ENCODE results near the gene TMEM37.

Gene TMEM37

DNA sequence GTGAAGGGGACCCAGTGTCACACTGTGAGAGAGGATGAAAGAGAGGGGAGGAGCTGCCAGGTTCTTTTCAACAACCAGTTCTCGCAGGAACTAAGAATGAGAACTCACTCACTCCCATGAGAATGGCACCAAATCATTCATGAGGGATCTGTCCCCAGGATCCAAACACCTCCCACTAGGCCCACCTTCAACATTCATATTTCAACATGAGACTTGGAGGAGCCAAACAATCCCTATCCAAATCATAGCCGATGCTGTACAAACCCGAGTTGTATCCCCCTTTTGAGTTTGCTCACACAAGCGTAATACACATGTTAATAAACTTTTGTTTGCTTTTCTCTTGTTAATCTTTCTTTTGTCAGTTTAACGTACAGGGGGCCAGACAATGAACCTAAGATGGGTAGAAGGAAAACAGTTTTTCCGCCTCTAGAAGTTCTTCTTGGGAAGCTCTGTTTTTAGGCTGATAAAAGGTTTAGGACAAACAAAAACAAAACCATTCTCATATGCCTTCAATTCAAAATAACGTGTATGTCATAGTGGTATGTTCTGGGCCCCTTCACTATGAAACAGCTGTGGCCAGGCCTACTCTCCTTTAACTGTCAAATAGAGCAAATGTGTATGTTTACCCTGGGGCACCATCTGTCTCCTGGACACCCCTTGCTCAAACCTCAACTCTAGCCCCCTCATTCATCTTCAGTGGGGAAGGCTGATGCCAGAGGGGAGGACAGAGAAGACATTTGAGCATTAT is 9.1 kb upstream of the TMEM37 start:
- Mint-ChIP-seq H3K27ac (ENCODE audit: low read depth) (no peak overlapping the region), H3K4me3 (no peak overlapping the region), H3K4me1 (no peaks in the 10 kb centered on the region), H3K36me3 (ENCODE audit: insufficient read depth) (no peaks in the 10 kb centered on the region), H3K27me3 (peaks cover 87% of the 10 kb centered on the region), H3K9me3 (no peaks in the 10 kb centered on the region)
- ATAC-seq (replicated peaks; ENCODE audit: extremely low read depth, poor library complexity, severe bottlenecking) (no peak), DNase-seq (ENCODE audit: low spot score in 2 of 2) (no peak)

DNA sequence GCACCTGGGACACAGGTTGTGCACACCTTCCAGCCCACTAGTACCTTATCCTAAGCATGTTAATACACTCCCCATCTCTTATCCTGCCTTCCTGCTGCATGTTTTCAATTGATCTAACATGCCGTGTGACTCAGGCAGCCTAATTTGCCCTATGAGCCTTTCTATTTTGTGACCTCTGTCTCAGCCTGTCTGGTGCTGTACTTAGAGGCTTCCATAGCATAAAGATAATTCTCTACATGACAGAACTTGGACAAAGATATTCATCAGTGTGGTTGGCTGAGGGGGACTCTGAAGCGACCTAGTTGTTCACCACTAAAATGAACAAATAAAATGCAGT is 8.6 kb upstream of the TMEM37 start:
- no peaks in the 10 kb centered on the region for H3K4me1 Mint-ChIP-seq
- H3K27ac Mint-ChIP-seq (ENCODE audit: low read depth): no peak overlapping the region
- H3K36me3 Mint-ChIP-seq (ENCODE audit: insufficient read depth): no peaks in the 10 kb centered on the region
- no peak for DNase-seq (ENCODE audit: low spot score in 2 of 2)
- ATAC-seq (replicated peaks; ENCODE audit: extremely low read depth, poor library complexity, severe bottlenecking): no peak
- H3K9me3 Mint-ChIP-seq: no peaks in the 10 kb centered on the region
- peaks cover 87% of the 10 kb centered on the region for H3K27me3 Mint-ChIP-seq
- no peak overlapping the region for H3K4me3 Mint-ChIP-seq

DNA sequence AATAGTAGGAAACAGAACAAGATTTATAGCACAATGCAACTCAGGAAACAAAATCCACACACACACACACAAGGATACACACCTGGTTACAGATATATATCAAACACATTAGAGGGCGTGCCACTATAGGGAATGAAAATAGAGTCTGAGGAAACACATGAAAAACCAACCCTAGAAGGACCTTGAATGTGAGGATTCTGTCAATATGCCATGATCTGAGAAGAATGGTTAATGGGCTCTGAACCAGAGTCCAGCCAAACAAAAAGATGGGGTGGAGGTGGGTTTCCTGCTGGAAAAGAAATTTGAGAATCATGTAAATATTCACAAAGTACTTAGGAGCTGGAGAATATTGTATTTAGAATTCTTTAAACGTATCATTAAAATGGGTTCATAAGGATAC is 7.8 kb upstream of the TMEM37 start:
- H3K4me1 Mint-ChIP-seq: no peaks in the 10 kb centered on the region
- no peaks in the 10 kb centered on the region for H3K9me3 Mint-ChIP-seq
- H3K4me3 Mint-ChIP-seq: no peak overlapping the region
- peaks cover 88% of the 10 kb centered on the region for H3K27me3 Mint-ChIP-seq
- no peak for DNase-seq (ENCODE audit: low spot score in 2 of 2)
- H3K36me3 Mint-ChIP-seq (ENCODE audit: insufficient read depth): no peaks in the 10 kb centered on the region
- no peak overlapping the region for H3K27ac Mint-ChIP-seq (ENCODE audit: low read depth)
- ATAC-seq (replicated peaks; ENCODE audit: extremely low read depth, poor library complexity, severe bottlenecking): no peak

DNA sequence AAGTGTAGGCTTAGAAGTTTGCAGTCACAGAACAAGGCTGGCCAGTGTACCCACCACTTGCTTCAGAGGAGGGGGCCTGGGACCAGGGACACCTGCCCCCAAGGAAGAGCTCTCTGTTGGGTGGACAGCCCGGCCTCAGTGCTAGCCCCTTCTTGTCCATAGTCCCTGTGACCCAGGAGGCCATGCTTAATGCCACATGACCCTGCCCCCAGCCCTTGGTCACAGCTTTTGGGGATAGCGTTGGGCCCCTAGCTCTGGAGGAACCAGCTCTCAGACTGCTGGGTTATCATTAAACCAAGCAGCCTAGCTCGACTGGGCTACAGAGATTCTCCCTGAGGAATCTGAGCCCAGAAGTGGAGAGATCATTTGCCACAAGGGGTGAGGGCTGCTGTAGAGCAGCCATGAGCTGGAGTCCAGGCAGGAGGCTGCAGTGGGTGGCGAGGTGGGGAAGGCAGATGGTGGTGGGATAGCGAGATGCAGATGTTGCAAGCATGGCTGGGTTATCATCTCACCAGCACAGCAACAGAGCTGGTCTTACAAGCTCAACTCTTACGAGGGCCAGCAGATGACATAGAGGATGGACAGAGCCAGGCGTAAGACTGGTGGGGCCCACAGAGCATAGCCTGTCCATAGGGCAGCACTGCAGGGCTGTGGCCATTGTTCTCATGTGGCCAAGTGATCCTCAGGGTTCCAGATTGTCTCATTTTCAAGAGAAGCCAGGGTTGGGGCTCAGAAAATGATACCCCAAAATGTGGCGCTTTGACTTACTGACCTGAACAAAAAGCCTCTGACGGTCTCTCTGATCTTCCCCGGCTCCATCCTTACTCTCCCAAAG is 7.2 kb upstream of the TMEM37 start:
- ATAC-seq (replicated peaks; ENCODE audit: extremely low read depth, poor library complexity, severe bottlenecking) (no peak), DNase-seq (ENCODE audit: low spot score in 2 of 2) (no peak)
- H3K4me1 Mint-ChIP-seq: no peaks in the 10 kb centered on the region
- no peaks in the 10 kb centered on the region for H3K36me3 Mint-ChIP-seq (ENCODE audit: insufficient read depth)
- H3K27ac Mint-ChIP-seq (ENCODE audit: low read depth): no peak overlapping the region
- H3K27me3 Mint-ChIP-seq: peaks cover 88% of the 10 kb centered on the region
- H3K9me3 Mint-ChIP-seq: no peaks in the 10 kb centered on the region
- no peak overlapping the region for H3K4me3 Mint-ChIP-seq

DNA sequence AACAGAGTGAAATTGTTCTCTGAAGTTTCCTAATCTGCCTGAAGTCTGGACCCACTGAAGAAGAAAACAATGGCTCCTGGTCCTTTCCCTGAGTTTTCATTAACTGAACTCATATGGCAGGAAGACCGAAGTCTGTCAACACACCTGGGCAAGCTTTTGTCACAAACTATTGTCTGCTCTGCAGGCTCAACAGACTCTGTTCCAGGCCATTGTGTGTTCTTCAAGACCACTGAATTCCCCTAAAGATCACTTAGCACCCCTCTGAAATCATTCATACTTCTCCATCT is 6.6 kb upstream of the TMEM37 start:
- Mint-ChIP-seq H3K27ac (ENCODE audit: low read depth) (no peak overlapping the region), H3K4me3 (no peak overlapping the region), H3K9me3 (no peaks in the 10 kb centered on the region), H3K36me3 (ENCODE audit: insufficient read depth) (no peaks in the 10 kb centered on the region), H3K27me3 (peaks cover 88% of the 10 kb centered on the region), H3K4me1 (no peaks in the 10 kb centered on the region)
- ATAC-seq (replicated peaks; ENCODE audit: extremely low read depth, poor library complexity, severe bottlenecking) (no peak), DNase-seq (ENCODE audit: low spot score in 2 of 2) (no peak)

DNA sequence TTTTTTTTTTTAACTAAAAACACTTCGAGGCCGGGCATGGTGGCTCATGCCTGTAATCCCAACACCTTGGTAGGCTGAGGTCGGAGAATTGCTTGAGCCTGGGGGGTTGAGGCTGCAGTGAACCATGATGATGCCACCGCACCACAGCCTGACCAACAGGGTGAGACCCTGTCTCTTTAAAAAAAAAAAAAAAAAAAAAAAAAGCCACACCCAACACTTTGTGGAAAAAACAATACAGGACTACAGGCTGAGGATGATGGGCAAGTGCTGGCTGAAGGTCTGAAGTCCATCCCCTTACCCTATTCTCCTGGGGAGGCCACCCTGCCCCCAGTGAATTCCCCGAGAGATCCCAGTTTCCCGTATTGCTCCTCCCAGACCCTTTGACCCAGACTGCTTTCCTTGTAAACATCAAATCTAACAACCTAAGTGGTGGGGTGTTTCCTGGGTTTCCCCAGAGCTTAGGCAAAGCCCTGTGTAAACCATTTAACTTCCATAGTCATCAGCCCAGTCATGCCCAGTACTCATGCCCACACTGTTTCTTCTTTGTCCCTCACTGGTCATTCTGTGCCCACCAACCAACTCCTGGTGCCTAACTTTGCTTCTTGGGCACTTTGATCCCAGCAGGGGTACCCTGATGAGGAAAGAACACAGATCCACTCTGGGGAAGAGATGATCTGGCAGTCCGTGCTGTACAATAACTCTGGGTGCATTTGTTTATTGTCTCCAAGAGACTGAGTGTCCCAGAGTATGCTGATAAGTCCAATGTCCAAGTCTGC is 5.8 kb upstream of the TMEM37 start:
- Mint-ChIP-seq H3K36me3 (ENCODE audit: insufficient read depth) (no peaks in the 10 kb centered on the region), H3K4me1 (no peaks in the 10 kb centered on the region), H3K4me3 (no peak overlapping the region), H3K27me3 (peaks cover 94% of the 10 kb centered on the region), H3K9me3 (no peaks in the 10 kb centered on the region), H3K27ac (ENCODE audit: low read depth) (no peak overlapping the region)
- ATAC-seq (replicated peaks; ENCODE audit: extremely low read depth, poor library complexity, severe bottlenecking): no peak
- no peak for DNase-seq (ENCODE audit: low spot score in 2 of 2)

DNA sequence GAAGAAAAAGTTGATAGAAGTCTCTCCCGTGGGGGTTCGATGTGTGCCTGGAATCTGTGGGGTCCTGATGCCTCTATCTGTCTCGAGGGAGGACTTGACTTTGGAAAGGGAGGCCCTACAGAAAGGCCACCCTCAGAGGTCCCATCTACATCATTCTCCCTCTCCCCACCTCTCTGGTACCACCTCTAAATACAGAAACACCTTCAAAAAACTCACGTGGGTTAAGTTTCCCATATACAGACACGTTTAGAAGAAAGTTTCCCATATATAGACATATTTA is 5.3 kb upstream of the TMEM37 start:
- Mint-ChIP-seq H3K27ac (ENCODE audit: low read depth) (no peak overlapping the region), H3K4me3 (no peak overlapping the region), H3K27me3 (peaks cover 91% of the 10 kb centered on the region), H3K36me3 (ENCODE audit: insufficient read depth) (no peaks in the 10 kb centered on the region), H3K4me1 (no peaks in the 10 kb centered on the region), H3K9me3 (no peaks in the 10 kb centered on the region)
- ATAC-seq (replicated peaks; ENCODE audit: extremely low read depth, poor library complexity, severe bottlenecking) (no peak), DNase-seq (ENCODE audit: low spot score in 2 of 2) (no peak)

DNA sequence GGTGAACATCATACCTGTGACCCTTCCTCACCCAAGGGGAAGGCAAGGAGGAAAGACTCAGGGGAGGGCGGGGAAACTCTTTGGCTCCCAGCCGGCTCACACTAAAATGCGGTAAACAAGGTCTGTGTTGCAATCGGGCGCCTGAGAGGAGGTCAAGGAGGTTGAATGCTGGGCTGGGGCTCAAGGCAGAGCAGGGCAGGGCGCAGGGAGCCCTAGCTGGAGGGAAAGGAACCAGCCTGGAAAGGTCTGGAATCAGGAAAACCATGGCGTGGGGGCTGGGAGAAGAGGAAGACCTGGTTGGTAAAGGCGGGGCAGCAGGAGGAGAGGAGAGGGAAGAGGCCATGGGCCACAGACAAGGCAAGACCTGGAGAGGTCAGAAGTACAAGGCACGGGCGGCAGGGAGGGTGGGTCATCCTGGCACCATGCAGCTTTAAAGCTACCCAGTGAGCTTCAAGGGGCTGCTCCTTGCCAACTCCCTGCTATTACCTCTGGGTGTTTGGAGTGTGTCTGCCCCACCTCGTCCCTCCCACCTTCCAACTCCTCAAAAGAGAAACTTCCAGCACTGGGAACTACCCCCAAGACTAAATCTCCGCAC is 4.8 kb upstream of the TMEM37 start:
- Mint-ChIP-seq H3K27ac (ENCODE audit: low read depth) (no peak overlapping the region), H3K9me3 (no peaks in the 10 kb centered on the region), H3K36me3 (ENCODE audit: insufficient read depth) (no peaks in the 10 kb centered on the region), H3K4me3 (no peak overlapping the region), H3K4me1 (no peaks in the 10 kb centered on the region), H3K27me3 (peaks cover 86% of the 10 kb centered on the region)
- ATAC-seq (replicated peaks; ENCODE audit: extremely low read depth, poor library complexity, severe bottlenecking) (no peak), DNase-seq (ENCODE audit: low spot score in 2 of 2) (no peak)

DNA sequence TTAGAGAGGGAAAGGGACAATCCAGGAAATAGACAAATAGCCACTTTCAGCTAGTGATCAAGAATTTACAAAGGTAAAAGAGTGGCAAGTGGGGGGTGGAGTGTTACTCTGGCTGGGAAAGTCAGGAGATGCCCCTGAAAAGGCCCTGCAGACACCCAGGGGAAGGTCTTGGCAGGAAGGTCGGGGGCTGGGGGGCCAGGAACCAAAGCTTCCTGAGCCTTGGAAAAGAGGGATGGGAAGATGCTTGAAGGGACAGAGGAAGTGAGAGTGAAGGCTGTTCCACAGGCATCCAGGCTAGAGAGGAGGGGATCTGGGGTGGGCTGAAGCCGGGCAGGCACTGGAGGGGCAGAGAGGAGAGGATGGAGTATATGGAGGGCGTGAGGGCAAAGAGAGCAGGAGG is 3.9 kb upstream of the TMEM37 start:
- Mint-ChIP-seq H3K4me1 (no peaks in the 10 kb centered on the region), H3K9me3 (no peaks in the 10 kb centered on the region), H3K27ac (ENCODE audit: low read depth) (no peak overlapping the region), H3K36me3 (ENCODE audit: insufficient read depth) (no peaks in the 10 kb centered on the region), H3K4me3 (no peak overlapping the region), H3K27me3 (peaks cover 88% of the 10 kb centered on the region)
- DNase-seq (ENCODE audit: low spot score in 2 of 2) (no peak), ATAC-seq (replicated peaks; ENCODE audit: extremely low read depth, poor library complexity, severe bottlenecking) (no peak)

DNA sequence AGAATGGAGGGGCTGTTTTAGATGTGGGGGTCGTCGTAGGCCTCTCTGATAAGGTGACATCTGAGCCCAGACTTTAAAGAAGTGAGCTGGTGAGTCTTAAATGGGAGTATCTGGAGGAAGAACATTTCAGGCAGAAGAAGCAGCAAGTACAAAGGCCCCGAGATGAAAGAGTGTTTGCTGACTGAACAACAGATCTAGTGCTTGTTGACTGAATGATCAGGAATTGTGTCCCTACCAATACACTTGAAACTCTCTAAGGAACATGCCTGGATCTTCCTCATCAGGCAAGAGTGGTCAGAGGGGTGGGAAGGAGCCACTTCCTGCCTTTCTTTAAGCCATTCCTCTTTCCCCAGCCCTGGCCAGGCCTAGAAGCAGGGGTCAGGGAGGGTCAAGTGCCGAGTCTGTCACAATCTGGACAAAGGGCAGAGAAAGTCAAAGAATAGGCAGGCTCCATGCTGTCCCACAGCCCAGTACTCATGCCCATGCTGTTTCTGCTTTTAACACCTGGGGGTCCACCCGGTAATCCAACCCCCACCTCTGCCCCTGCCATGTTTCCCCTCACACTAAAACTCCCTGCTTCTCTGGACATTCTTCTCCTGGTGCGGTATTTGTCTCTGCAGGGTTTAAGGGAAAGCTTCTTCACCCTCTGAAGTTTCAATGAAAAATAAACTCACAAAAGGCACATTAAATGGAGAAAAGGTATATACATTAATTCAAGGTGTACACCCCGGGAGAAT is 3.0 kb upstream of the TMEM37 start:
- H3K9me3 Mint-ChIP-seq: no peaks in the 10 kb centered on the region
- ATAC-seq (replicated peaks; ENCODE audit: extremely low read depth, poor library complexity, severe bottlenecking) (no peak), DNase-seq (ENCODE audit: low spot score in 2 of 2) (no peak)
- peaks cover 88% of the 10 kb centered on the region for H3K27me3 Mint-ChIP-seq
- H3K4me1 Mint-ChIP-seq: no peaks in the 10 kb centered on the region
- no peak overlapping the region for H3K27ac Mint-ChIP-seq (ENCODE audit: low read depth)
- no peak overlapping the region for H3K4me3 Mint-ChIP-seq
- H3K36me3 Mint-ChIP-seq (ENCODE audit: insufficient read depth): no peaks in the 10 kb centered on the region

DNA sequence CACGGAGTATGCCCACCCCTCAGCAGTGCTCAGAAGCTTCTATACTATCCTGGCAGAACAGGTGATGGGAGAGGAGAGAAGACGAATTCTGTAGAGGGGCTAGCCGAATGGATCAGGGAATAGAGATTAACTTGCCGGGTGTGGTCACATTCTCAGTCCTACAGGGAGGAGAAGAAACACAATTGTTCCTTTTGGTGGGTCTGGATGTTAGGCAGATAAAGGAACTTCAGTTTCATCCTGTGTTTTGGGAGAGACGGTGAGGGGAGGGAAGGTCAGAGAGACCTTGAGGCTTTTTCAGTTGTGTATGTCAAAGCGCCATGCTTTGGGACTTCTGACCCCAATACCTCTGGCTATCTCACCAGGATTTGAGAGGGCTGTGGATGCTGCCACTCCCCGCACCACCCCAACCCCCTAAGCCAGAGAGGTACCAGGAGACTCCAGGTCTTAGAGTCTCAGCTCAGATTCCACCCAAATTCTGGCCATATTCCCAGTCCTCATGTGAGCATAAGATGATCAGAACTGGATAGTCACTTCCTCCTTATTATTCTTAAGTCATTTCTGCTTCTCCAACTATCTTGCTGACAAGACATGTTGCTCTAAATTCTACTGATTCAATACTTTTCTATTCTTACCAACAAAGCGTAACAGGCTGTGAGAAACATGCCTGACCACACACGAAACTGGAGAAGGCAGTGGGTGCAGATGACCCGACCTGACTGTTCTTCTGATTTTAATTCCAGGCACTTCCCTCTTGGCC is 2.3 kb upstream of the TMEM37 start:
- no peaks in the 10 kb centered on the region for H3K4me1 Mint-ChIP-seq
- DNase-seq (ENCODE audit: low spot score in 2 of 2): no peak

DNA sequence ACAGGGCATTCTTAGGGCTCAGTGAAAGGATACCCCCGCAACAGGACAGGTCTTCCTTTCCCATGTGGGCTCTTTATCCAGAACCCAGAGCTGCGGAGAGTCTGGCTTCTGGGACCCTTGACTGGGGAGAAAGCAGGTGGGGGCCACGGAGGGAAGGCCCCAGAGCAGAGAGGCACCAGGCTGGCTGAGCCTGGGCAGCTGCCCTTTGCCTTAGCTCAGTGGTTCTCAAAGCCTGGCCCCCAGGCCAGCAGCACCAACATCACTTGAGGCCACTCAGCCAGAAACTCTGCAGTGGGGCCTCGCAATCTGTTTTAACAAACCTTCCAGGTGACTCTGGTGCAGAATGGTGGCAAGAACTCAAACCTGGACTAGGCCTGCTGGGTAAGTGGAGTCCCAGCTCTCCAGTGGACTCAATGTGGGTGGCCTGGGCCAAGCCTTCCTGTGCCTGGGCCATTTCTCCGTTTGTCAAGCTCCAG is 1.6 kb upstream of the TMEM37 start:
- Mint-ChIP-seq H3K27ac (ENCODE audit: low read depth) (no peak overlapping the region), H3K36me3 (ENCODE audit: insufficient read depth) (no peaks in the 10 kb centered on the region), H3K9me3 (no peaks in the 10 kb centered on the region), H3K4me1 (no peaks in the 10 kb centered on the region), H3K27me3 (peaks cover 84% of the 10 kb centered on the region), H3K4me3 (no peak overlapping the region)
- DNase-seq (ENCODE audit: low spot score in 2 of 2) (no peak), ATAC-seq (replicated peaks; ENCODE audit: extremely low read depth, poor library complexity, severe bottlenecking) (no peak)

More for the DNA sequence above, 2.3 kb upstream of the TMEM37 start:
- Mint-ChIP-seq H3K4me3 (no peak overlapping the region), H3K27ac (ENCODE audit: low read depth) (no peak overlapping the region), H3K9me3 (no peaks in the 10 kb centered on the region), H3K36me3 (ENCODE audit: insufficient read depth) (no peaks in the 10 kb centered on the region), H3K27me3 (peaks cover 88% of the 10 kb centered on the region)
- no peak for ATAC-seq (replicated peaks; ENCODE audit: extremely low read depth, poor library complexity, severe bottlenecking)
